H1 (cell line): ENCODE measurements around the gene AOPEP. TPM values are rescaled to one million over a fixed set of nuclear protein-coding genes. Genes with fewer than 3 reads are reported as not detected.

ENCODE experiments used
- ATF3 ChIP-seq: IDR thresholded peaks from 2 replicates; pipeline ENCODE4 v1.6.1; 2011; ENCODE audit warnings: low read depth, mild to moderate bottlenecking, low read length; ENCODE audit not compliant: insufficient read depth
- CBX5 ChIP-seq: fragments of 300-800, 300-1000 bp; sonication (generic); IDR thresholded peaks from 2 replicates; pipeline ENCODE4 v1.7.1; 2016; ENCODE audit warnings: antibody characterized with exemption, low read length, low read depth
- EZH2 ChIP-seq: fragments of 200-600 bp; sonication (generic); IDR thresholded peaks from 2 replicates; pipeline ENCODE4 v1.7.1; 2012; ENCODE audit warnings: low read depth, mild to moderate bottlenecking, moderate library complexity, low read length, inconsistent platforms; ENCODE audit not compliant: severe bottlenecking
- FOSL1 ChIP-seq: IDR thresholded peaks from 2 replicates; pipeline ENCODE4 v1.6.1; 2011; ENCODE audit warnings: mild to moderate bottlenecking, low read depth, low read length, moderate library complexity; ENCODE audit not compliant: insufficient read depth
- HDAC2 ChIP-seq, 2 experiments: fragments of 300-600 bp in 1 of 2; sonication (generic) in 1 of 2; IDR thresholded peaks; 2 replicates each; pipeline ENCODE4 v1.6.1; 2011 to 2012; ENCODE audit warnings: low read depth in 2 of 2, low read length in 2 of 2, mild to moderate bottlenecking in 2 of 2, moderate library complexity in 2 of 2, borderline replicate concordance in 1 of 2, inconsistent platforms in 1 of 2
- NANOG ChIP-seq: IDR thresholded peaks from 2 replicates; pipeline ENCODE4 v1.6.1; 2011; ENCODE audit warnings: low read length, low read depth, mild to moderate bottlenecking, inconsistent platforms; ENCODE audit not compliant: insufficient read depth, poor library complexity, severe bottlenecking
- POLR2A ChIP-seq, 2 experiments: IDR thresholded peaks; 1 replicate in 1 of 2; 2 replicates in 1 of 2; pipeline ENCODE4 v1.6.1; 2011; ENCODE audit warnings: low read depth in 2 of 2, low read length in 2 of 2, mild to moderate bottlenecking in 2 of 2; ENCODE audit errors: control extremely low read depth in 1 of 2
- RFX5 ChIP-seq: IDR thresholded peaks from 2 replicates; pipeline ENCODE4 v1.6.1; 2011; ENCODE audit warnings: low read depth, low read length, improper control_type of control experiment, borderline replicate concordance
- TCF12 ChIP-seq: IDR thresholded peaks from 2 replicates; pipeline ENCODE4 v1.6.1; 2011; ENCODE audit warnings: low read depth, mild to moderate bottlenecking, low read length
- polyA plus RNA-seq, 7 experiments: library from polyadenylated mRNA; depleted of rRNA in 3 of 7; stranded (reverse) in 5 of 7; unstranded in 2 of 7; fragments of >200 nt in 5 of 7; fragments of 200-250 nt in 2 of 7; gene quantifications; 1 replicate in 5 of 7; 2 replicates in 1 of 7; 4 replicates in 1 of 7; pipeline versions ENCODE4 v1.2.1 to v1.2.3, GENCODE V29; 2011 to 2013; ENCODE audit warnings: missing spikeins in 2 of 7, mixed read lengths in 2 of 7
- total RNA-seq: library from RNA; stranded (reverse); fragmentation: NEBNext Ultra II Directional; extraction: Animal tissue kit (Norgen Biotek cat#: 25700); gene quantifications from 2 replicates; pipeline ENCODE4 v1.2.1, GENCODE V29; 2021

Gene AOPEP
- total and polyA plus RNA-seq, 2 of the 8 experiments (the other 6 are each of a cell fraction or from before 2014, with no cell fraction given), result 6.1 to 14.3 TPM

GRCh38 chr9:94990897-94991561 is 264.5 kb downstream of the AOPEP start (continued):
- TF ChIP-seq FOSL1 (no peak), CBX5 (no peak), HDAC2 (IDR thresholded peaks at IDR 0.05; ENCODE audit: borderline replicate concordance in 1 of 2, low read depth in 2 of 2, low read length in 2 of 2) (no peak), POLR2A (IDR thresholded peaks at IDR 0.05; ENCODE audit: control extremely low read depth in 1 of 2, low read depth in 2 of 2, low read length in 2 of 2) (no peak), RFX5 (no peak), ATF3 (no peak), NANOG (no peak), TCF12 (no peak), EZH2 (no peak)
